Uterus (tissue), 2 donors: ENCODE data around the gene KIF3C.

ENCODE experiments used
- CTCF ChIP-seq, 4 experiments: fragments of 200-600 bp in 2 of 4; fragments of 450-650 bp in 2 of 4; sonication (generic) in 2 of 4; IDR thresholded peaks; one replicate each; pipeline ENCODE4 v1.5.1; 2016 to 2019; ENCODE audit warnings: antibody characterized with exemption in 4 of 4, mild to moderate bottlenecking in 2 of 4, moderate library complexity in 1 of 4
- POLR2A ChIP-seq, 2 donors: fragments of 450-650 bp; IDR thresholded peaks; one replicate each; pipeline ENCODE4 v1.6.1; 2016; ENCODE audit warnings: antibody characterized with exemption in 2 of 2, mild to moderate bottlenecking in 1 of 2, moderate library complexity in 1 of 2

GRCh38 chr2:25938345-25938744 is 44.0 kb downstream of the KIF3C start:
- TF ChIP-seq CTCF (IDR thresholded peaks at IDR 0.05), result no peak
- no peak for TF ChIP-seq POLR2A (IDR thresholded peaks at IDR 0.05)
